GM21528 (cell line): ENCODE data around the gene LAP3.
"Not testable (repeated sequence)": the region's sequence is repeated elsewhere in the genome, so short reads cannot be mapped to it uniquely, and the experiment has no call there.

Experiments
- ATAC-seq: cut with Tn5 transposase; IDR thresholded peaks from one replicate; pipeline ENCODE4 v1.9.1; 2021; ENCODE audit warnings: mild to moderate bottlenecking, moderate library complexity; ENCODE audit not compliant: unreplicated experiment, low FRiP score

Gene LAP3

DNA sequence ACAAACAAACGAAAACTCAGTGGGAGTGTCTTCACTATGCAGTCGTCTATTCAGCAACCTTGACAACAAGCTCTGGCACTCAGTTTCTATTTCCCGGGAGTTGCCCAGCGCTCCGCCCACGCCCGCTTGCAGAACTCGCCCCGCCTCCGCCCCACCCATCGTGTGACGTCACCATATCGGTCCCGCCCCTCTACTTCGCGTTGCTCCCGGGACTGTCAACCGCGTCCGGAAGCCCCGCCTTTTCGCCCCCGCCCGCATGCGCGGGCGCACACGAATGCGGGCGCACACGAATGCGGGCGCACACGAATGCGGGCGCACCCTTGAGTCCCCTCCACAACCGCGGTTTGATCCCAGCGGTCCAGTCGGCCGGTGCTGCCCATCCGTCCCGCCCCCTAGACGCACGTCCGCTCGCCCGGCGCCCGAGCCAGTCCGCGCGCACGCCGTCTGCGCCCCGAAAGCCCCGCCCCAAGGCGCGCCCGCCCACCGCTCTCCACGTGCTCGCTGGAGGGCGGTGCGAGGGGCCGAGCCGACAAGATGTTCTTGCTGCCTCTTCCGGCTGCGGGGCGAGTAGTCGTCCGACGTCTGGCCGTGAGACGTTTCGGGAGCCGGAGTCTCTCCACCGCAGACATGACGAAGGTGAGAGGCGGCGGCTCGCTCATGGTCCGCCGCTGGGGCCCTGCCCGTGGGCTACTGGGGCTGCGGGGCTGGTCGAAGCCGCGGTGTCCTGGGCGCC lies at the start of gene LAP3:
Gene LAP3, plus strand, starts transcription at position 267 of the 733 bp plus-strand sequence. Its CDS starts 268 bp downstream, at position 535.
- peak; percentile 90 for ATAC-seq

DNA sequence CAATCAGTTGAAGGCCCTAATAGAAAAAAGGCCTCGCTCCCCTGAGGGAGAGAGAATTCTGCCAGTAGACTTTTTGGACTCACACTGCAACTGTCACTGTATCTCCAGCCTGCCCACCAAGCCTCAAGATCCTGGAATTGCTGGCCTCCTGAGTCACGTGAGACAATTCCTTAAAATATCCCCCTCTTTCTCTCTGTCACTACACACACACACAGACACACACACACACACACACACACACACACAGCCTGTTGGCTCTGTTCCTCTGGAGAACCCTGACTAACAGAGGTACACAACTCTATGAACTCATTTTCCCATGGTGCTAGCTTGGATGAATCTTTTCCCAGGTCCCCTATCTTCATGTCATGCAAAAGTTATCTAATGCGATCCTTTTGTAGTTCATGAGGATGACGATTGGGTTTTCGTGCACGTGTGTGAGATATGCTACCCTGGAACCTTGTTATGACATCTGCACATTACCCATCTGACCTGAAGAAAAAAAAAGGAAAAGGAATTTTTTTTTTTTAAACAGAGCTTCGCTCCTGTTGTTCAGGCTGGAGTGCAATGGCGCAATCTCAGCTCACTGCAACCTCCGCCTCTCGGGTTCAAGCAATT lies 48.3 kb upstream of the LAP3 start:
- no peak for ATAC-seq

GRCh38 chr4:17531538-17532285 lies 45.3 kb upstream of the LAP3 start:
- no peak for ATAC-seq

- ATAC-seq, result no peak
Observed at GRCh38 chr4:17534705-17535104, 42.3 kb upstream of the LAP3 start.

DNA sequence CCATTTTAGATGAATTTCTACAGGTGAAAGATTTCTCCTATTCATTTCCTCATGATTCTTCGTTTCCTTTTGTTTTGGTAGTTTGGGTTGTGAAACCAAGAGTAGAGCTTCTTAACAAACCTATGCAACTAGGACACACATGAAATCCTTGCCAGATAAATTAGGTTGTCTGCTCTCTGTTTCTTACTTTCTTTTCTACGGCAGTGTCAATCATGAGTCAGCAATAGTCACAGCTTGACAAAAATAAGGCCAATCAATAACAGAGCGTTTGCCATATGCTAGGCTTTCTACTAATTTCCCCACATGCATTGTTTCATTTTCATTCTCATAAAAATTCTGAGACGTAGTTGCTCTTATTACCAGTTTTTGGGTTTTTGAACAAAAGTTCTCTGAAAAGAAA lies 41.8 kb upstream of the LAP3 start:
- ATAC-seq, result no peak

- ATAC-seq, result no peak
Observed at GRCh38 chr4:17535906-17536305, 41.1 kb upstream of the LAP3 start.

DNA sequence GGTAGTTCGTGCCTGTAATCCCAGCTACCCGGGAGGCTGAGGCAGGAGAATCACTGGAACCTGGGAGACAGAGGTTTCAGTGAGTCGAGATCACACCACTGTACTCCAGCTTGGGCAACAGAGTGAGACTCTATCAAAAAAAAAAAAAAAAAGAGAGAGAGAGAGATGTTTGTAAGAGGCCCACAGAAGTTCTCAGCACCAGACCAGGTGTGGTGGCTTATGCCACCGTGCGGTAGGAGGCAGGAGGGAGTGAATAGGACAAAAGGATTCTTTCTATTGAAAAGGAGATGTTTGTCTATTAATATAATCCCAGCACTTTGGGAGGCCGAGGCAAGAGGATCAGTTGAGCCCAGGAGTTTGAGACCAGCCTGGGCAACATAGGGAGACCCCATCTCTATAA lies 39.9 kb upstream of the LAP3 start:
- ATAC-seq, result not testable (repeated sequence)

DNA sequence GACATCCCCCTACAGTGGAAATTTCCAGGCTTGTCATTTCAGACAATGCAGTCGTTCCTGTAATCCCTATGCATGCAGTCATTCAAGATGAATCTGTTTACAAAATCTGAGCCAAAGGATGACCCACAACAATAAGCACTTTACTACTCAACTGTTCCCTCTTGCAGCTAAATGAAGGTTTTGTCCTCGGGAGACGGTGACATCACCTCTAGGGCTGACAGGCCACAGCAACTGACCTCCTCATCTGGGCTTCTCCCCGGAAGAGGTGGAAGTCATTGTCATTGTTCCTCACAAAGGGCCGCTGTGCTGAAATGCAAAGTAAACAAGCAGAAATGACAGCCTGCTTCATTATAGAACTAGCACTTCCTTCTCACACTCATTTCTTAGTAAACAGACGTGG lies 32.8 kb upstream of the LAP3 start:
- ATAC-seq, result no peak

- no peak for ATAC-seq
Observed at GRCh38 chr4:17544831-17545234, 32.2 kb upstream of the LAP3 start.

DNA sequence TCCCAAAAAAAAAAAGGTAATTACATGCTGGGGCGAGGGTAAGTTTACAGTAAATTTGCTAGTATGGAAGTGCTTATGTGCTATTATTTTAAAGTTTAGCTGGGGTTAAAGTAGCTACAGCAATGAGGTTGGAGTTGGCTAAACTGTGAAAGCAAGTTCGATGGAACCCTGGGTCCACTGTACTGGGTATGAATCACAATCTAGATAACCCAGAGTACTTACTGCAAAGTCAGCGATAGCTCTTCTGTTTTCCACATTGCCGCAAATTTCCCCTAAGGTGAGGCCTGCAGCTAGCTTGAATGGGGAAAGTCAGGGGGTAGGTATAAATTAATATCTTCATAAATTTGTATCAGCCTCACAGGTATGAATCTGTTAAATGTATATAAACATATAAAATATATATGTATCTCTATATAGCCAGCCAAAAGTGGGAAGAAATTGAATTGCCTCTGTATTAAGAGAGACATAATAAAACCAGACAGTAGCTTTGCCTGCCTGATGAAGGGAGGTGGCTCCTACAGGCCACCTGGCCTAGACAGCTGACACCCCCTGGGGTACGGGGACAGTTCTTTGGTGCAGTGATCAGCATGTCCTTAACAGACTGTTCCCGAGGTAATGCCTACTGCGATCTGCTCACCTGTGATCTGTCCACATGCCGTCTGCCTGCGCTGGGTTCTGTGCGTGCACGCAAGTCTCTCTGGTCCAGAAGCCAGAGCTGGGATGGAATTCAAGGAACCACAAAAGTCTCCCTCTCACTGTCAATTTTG lies 31.4 kb upstream of the LAP3 start:
- no peak for ATAC-seq

DNA sequence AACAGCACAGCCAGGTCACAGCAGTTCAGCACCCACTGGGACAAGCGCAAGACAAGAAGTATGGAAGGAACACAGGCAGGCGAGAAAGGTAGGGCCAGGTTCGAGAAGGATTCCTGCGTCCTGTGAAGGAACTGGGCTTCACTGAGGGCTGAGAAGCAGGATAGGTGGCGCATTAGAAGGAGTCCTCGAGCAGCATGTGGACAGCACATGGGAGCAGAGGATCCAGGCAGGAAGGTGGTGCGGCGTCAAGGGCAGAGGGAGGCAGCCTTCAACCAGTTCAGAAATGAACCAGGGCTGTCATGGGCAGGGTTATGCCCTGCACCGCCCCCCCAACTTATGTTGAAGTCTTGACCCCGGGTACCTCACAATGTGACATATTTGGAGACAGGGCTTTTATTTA lies 30.8 kb upstream of the LAP3 start:
- no peak for ATAC-seq

DNA sequence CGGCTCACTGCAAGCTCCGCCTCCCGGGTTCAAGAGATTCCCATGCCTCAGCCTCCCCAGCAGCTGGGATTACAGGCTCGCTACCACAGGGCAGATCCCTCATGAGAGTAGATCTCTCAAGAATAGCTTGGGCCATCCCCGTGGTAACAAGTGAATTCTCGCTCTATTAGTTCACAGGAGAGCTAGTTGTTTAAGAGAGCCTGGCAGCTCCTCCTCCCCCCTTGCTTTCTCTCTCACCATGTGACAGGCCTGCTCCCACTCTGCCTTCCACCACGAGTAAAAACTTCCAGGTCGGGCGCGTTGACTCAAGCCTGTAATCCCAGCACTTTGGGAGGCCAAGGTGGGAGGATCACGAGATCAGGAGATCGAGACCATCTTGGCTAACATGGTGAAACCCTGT lies 30.3 kb upstream of the LAP3 start:
- ATAC-seq, result no peak

DNA sequence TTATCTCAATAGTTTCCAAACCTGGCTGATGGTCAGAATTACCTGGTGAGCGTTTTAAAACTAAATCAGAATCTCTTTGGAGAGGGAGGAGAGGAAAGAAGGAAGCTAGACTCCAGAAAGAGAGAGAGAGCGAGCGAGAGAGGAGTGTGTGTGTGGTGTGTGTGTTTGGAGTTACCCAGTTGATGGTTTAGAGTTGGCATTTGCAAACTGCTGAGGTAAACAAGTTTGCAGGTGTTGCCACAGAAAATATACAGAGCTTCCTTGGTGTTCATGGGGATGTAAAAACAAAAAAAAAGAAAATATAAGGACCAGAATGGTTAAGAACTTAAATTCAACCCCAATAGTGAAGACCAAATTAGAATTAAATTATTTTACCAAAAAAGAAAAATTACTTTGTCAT lies 26.4 kb upstream of the LAP3 start:
- ATAC-seq, result no peak

GRCh38 chr4:17552427-17552826 lies 24.6 kb upstream of the LAP3 start:
- ATAC-seq, result no peak

DNA sequence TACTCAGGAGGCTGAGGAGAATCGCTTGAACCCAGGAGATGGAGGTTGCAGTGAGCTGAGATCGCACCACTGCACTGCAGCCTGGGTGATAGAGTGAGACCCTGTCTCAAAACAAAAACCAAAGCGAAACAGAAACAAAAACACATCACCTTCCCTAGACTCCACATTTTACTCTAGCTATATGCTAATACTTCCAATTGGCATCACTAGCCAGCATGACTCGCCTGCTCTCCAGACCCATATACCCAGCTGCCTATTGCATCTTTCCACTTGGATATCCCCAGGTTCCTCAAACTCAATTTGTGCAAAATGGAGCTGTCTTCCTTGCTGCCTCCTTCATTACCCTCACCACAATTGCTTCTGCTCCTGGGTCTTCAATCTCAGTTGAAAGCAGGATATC lies 22.4 kb upstream of the LAP3 start:
- no peak for ATAC-seq

GRCh38 chr4:17556498-17556897 lies 20.5 kb upstream of the LAP3 start:
- no peak for ATAC-seq

GRCh38 chr4:17557880-17558279 lies 19.1 kb upstream of the LAP3 start:
- ATAC-seq, result no peak

- no peak for ATAC-seq
Observed at GRCh38 chr4:17558941-17559708, 17.9 kb upstream of the LAP3 start.

DNA sequence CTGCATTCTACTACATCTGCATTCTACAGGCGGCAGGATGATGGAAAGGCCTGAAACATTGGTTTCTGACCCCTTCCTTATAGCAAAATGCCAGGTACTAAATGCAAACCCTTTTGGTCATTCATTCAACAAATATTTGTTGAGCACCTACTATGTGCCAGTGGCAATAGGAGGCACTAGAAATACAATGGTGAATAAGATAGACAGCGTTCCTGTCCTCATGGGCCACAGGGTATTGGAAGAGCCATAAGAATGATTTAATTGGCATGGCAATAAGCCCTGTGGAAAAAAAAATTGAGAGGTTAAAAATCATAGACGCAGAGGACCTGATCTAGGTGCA lies 17.3 kb upstream of the LAP3 start:
- no peak for ATAC-seq

DNA sequence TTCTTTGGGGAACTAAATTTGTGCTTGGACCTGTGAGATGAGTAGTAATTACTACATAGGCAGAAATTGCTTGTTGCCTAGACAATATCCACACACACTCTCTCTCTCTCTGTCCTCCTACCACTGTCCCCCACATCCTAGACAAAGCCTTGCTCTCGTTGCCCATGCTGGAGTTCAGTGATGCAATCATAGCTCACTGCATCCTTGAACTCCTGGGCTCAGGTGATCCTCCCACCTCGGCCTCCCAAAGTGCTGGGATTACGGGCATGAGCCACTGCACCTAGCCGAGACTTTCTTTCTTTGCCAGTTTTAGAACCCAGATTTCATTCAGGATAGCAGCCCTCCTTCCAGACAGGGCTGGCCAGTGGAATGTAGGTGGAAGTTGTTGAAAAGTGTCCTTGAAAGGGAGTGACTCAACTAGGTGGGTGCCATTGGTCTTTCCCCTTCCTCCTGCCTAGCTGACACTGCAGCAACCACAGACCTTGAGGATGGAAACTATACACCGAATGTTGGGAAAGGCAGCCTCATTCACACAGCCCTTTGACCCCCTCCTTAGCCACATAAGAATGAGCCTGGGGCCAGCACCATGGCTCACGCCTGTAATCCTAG lies 16.8 kb upstream of the LAP3 start:
- no peak for ATAC-seq
